ENCODE results near the gene STX19. TPM values are rescaled to one million over a fixed set of nuclear protein-coding genes. Genes with fewer than 3 reads are reported as not detected.
A peak's percentile ranks its signal among the peaks of the same experiment; 100 is the strongest.
"Not testable (repeated sequence)": the region's sequence is repeated elsewhere in the genome, so short reads cannot be mapped to it uniquely, and the experiment has no call there.

STX19 gene
- not detected in 2 replicates for total RNA-seq

- no peak for DNase-seq (ENCODE audit: low read depth in 2 of 2)
These were observed at the start of gene STX19 for GRCh38 chr3:94028093-94028837. Gene STX19, minus strand, starts transcription at chr3:94028597. Its CDS starts 13,328 bp downstream, at chr3:94015269.

DNA sequence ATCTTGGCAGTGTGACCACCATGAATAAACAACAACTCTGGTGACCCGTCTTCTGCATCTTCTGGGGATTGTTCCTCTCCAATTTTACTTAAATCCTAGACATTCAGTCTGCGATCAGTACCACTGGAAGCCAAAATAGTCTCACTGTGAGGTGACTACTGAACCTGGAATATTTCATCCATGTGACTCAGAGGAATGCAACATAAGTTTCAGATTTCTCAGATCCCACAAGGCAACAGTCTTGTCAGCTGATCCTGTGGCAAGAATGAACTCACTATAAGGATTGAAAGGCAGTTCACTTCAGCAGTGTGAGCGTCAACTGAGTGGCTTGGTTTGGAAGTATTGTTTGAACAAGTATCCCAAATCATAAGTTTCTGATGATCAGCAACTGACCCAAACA is 47.7 kb upstream of the STX19 start:
- DNase-seq (ENCODE audit: low read depth in 2 of 2): no peak

- DNase-seq (ENCODE audit: low read depth in 2 of 2): no peak
These were observed 43.4 kb upstream of the STX19 start for GRCh38 chr3:94071713-94072284.

GRCh38 chr3:94070341-94070911 is 42.0 kb upstream of the STX19 start:
- DNase-seq (ENCODE audit: low read depth in 2 of 2): no peak

DNA sequence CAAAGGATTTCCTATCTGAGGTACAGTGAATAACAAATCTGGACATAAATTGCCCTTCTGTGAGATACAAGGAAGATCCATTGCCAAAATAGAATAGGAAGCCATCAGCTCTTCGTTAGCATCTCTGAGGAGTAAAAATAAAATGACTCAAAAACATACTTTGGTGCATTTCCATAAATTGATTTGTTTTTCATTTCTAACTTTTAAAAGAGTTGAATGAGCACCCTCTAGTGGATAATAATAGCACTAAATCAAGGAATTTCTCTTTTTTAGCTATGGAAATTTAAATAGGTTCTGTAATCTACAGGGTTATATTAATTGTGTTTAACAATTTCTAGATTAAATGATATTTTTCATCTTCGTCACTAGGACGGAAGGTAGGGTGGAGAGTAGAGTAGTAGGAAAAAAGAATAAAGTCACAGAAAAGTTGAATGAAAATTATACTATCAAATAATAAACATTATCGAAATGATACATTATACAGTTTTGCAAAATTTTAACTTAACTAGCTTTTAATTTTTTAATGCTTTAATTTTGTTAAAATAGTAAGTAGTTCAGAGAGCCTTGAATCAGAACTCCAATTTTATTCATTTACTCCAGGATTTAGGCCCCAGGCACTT is 40.9 kb upstream of the STX19 start:
- peak; percentile 17 to 27 for DNase-seq (ENCODE audit: low read depth in 2 of 2)

GRCh38 chr3:94066506-94067500 is 38.4 kb upstream of the STX19 start:
- peak; percentile 72 to 77 for DNase-seq (ENCODE audit: low read depth in 2 of 2)

DNA sequence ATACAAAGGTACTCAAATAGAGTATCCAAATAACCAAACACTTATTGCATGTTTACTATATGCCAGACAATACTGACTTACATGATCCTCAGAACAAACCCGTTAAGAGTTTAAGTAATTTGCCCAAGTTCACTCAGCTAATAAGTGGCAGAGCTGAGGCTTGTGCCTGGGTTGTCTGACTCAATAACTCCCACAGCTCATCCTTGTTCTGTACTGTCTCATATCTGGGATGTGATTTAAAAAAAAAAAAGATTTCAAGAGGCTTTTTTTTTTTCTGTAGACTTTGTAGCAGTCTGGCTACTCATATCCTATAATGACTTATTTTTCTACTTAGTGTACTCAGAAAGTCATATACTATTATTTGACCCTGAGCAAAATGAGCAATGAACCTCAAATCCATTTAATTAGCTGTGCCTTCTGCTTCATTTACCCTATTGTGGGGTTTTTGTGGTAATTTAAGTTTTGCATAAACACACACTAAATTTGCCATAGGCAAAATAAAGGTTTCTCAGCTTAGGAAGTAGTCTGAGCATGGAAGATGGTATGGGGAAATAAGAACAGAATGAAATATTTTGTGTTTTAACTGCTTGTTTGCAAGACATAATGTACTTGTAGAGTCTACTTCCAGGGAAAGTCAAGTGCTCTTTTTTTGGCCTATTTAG is 37.6 kb upstream of the STX19 start:
- no peak for DNase-seq (ENCODE audit: low read depth in 2 of 2)

DNA sequence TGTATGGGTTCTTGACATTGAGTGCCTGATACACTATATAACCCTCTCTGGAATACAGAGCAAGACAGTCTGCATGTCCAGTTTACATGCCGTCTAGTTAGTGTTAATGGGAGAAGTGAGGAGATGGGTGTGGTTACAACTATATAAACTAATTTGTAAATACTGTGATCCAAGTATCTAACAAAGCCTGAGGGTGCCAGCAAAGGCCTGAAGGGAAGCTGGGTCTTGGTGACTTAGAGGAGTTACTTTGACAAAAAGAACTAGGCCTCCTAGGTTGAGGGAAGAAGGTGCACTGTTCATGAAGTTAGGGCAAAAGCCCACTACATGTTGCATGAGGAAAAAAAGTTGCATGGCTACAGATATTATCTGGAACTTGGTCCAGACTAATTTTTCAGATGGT is 36.7 kb upstream of the STX19 start:
- no peak for DNase-seq (ENCODE audit: low read depth in 2 of 2)

DNA sequence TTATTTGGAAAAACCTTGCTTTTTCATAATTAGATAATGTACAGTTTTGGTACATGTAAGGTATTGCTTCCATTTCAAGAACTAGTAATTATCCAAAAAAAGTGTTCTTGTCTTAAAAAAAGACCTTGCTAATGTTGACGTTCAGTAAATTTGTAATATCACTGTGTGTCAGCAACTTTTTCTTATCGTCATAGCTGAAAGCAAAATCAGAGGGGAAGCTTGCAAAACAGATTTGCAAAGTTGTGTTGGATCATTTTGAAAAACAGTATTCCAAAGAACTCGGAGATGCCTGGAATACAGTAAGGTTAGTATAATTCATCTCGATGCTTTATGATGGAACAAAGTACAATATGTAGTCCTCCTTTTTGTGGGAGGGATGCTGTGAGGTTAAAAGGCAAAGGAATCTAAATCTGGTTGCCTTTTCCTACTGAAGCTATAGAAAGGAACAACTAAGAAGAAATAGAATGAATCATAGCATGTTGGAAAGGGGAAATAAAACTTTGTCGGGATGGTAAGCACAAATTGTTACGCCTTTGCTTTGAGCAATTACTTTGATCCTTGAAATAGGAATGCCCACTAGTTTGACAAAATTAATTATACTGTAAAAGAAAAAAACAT is 36.0 kb upstream of the STX19 start:
- no peak for DNase-seq (ENCODE audit: low read depth in 2 of 2)

DNA sequence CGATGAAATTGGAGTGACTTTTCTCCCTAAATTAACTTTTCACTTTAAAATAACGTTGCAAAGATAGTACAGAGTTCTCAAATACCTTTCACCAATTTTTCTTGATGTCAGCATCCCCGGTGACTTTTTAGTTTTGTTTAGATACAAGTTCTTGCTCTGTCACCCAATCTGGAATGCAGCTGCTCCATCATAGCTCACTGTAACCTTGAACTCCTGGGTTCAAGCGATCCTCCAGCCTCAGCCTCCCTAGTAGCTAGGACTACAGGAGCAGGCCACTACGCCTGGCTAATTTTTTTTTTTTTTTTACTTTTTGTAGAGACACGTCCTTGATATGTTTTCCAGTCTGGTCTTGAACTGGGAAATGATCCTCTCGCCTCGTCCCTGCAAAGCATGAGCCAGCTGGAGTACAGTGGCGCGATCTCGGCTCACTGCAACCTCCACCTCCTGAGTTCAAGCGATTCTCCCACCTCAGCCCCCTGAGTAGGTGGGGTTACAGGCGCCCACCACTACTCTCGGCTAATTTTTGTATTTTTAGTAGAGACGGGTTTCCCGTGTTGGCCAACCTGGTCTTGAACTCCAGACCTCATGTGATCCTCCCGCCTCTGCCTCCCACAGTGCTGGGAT is 35.2 kb upstream of the STX19 start:
- DNase-seq (ENCODE audit: low read depth in 2 of 2): no peak

DNA sequence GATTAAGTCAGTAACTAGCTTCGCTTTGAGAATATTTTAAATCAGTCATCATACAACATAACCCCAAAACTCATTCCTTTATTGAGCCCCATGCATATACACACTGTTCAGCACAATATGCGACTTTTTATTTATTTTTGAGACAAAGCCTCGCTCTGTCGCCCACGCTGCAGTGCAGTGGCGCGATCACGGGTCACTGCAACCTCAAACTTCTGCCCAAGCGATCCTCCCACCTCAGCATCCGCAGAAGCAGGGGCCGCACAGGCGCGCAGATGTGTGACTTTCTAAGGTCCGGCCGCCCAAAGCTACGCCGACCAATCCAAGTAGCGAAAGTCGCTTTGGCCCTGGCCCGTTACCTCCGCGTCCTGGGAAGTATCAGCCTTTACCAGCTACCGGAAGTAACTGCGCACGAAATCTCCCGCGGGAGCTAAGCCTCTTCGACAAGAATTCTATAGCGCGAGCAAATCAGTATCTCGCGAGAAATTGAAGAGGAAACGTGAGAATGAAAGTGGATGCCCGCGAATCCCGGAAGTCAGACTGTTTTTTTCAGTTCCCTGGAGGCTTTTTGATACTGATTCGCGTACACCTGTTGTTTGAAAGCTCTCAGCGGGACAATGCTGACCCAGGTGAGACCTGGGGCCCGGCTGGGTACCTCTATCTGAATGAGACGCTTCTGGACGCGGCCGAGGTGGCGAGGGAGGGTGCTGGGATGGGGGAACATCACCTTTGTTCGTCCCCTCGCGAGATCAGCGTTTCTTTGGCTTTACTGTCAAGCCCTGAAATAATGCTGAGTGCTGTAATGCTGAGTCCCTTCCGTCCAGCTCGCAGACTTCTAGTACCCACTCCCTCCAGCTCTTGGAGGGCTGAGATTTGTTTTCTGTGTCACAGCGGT is 34.4 kb upstream of the STX19 start, which contains the start of the genes DHFR2 and NSUN3:
Gene DHFR2 (minus strand): TSS at position 404 of the 892 bp plus-strand sequence. CDS start 1,405 bp downstream, outside the sequence.
Gene NSUN3 (plus strand): TSS at position 549 of the 892 bp plus-strand sequence. CDS start 66 bp downstream, at position 615.
- DNase-seq (ENCODE audit: low read depth in 2 of 2): peak; percentile 98

DNA sequence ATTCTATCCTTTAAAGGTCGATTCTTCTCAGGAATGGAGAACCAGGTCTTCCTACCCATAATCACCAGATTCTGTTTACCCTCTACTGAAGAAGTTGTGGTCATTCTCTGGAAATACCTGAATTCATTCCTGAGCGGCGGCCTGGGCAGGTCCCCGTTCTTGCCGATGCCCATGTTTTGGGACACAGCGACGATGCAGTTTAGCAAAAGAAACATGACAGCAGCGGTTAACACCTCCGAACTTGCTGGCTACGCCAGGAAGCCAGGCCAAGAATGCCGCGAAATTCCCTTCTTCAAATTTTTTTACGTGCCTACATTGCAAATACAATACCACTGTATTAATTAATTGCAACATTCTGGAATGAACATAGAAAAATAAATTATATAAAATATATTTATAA is 32.9 kb upstream of the STX19 start:
- DNase-seq (ENCODE audit: low read depth in 2 of 2): no peak

- no peak for DNase-seq (ENCODE audit: low read depth in 2 of 2)
These were observed 22.1 kb upstream of the STX19 start for GRCh38 chr3:94050546-94050945.

DNA sequence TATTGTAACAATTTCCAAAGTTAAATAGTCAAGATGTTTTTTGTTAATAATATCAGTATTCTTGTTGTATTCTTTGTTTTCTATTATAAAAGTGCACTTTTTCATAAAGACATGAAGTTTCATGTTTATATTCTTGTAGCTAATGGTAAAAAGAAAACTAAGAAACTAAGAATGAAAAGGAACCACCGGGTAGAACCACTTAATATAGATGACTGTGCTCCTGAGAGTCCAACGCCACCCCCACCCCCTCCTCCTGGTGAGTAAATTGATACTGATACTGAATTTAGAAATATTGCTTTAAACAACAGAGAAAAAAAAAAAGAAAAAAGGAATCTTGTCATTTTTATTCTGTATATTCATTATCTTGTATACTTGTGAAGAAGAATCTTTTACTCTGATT is 20.9 kb upstream of the STX19 start:
- DNase-seq (ENCODE audit: low read depth in 2 of 2): no peak

- no peak for DNase-seq (ENCODE audit: low read depth in 2 of 2)
These were observed 18.1 kb upstream of the STX19 start for GRCh38 chr3:94046533-94046932.

- DNase-seq (ENCODE audit: low read depth in 2 of 2): not testable (repeated sequence)
These were observed 15.9 kb upstream of the STX19 start for GRCh38 chr3:94044100-94044936.

- DNase-seq (ENCODE audit: low read depth in 2 of 2): no peak
These were observed 14.9 kb upstream of the STX19 start for GRCh38 chr3:94043285-94043684.

Measured in dermis microvascular lymphatic vessel endothelial cell (primary cell).